OCI-LY7 (cell line): ENCODE data around the gene RASL11A. TPM values are rescaled to one million over a fixed set of nuclear protein-coding genes. Genes with fewer than 3 reads are reported as not detected.
"Not testable (repeated sequence)": the region's sequence is repeated elsewhere in the genome, so short reads cannot be mapped to it uniquely, and the experiment has no call there.

ENCODE experiments used
- BruUV-seq: library from RNA; stranded (reverse); fragments of 400-500 nt; replicated peaks from 2 replicates; lab custom pipeline; 2021; lab: Mats Ljungman, UMichigan
- CTCF ChIA-PET: fragments of 300-600 bp; sonication (Branson Sonifier 250); formaldehyde crosslinking; loops from one replicate; lab custom pipeline; 2022; ENCODE audit warnings: antibody characterized with exemption; ENCODE audit not compliant: unreplicated experiment; lab: Charles Lee
- POLR2A ChIA-PET: fragments of 300-600 bp; sonication (Branson Sonifier 250); formaldehyde crosslinking; loops from one replicate; lab custom pipeline; 2022; ENCODE audit warnings: antibody characterized with exemption; lab: Charles Lee
- DNase-seq: peaks from one replicate; pipeline ENCODE4 v3.0.0-alpha.2; 2015; ENCODE audit warnings: low spot score
- H2AFZ ChIP-seq: fragments of 200-600 bp; sonication (generic), shearing (Covaris generic); 2 replicates; pipeline ENCODE4 v1.6.1; 2014; ENCODE audit warnings: mild to moderate bottlenecking, antibody characterized with exemption, low read length, moderate library complexity
- H3K27ac ChIP-seq: fragments of 200-600 bp; sonication (generic); 2 replicates; pipeline ENCODE4 v1.5.1; 2014; ENCODE audit warnings: mixed run types, low read depth, mild to moderate bottlenecking, moderate library complexity, low read length, inconsistent platforms; ENCODE audit not compliant: poor library complexity, severe bottlenecking
- H3K36me3 ChIP-seq: fragments of 200-600 bp; sonication (generic); 2 replicates; pipeline ENCODE4 v1.6.1; 2014; ENCODE audit warnings: mild to moderate bottlenecking, antibody characterized with exemption, low read length, moderate library complexity, mixed read lengths; ENCODE audit not compliant: insufficient read depth
- H3K4me1 ChIP-seq: fragments of 200-600 bp; sonication (generic); 2 replicates; pipeline ENCODE4 v1.5.1; 2014; ENCODE audit warnings: mild to moderate bottlenecking, low read length; ENCODE audit not compliant: insufficient read depth, poor library complexity, severe bottlenecking
- H3K4me2 ChIP-seq: fragments of 200-600 bp; sonication (generic); 2 replicates; pipeline ENCODE4 v1.6.1; 2014; ENCODE audit warnings: mild to moderate bottlenecking, low read length
- H3K4me3 ChIP-seq: fragments of 200-600 bp; sonication (generic); 2 replicates; pipeline ENCODE4 v1.5.1; 2014; ENCODE audit warnings: mild to moderate bottlenecking, low read depth, low read length; ENCODE audit not compliant: poor library complexity, severe bottlenecking
- H3K79me2 ChIP-seq: fragments of 200-600 bp; sonication (generic); 2 replicates; pipeline ENCODE4 v1.6.1; 2016; ENCODE audit warnings: low read depth, mild to moderate bottlenecking, low read length, moderate library complexity, mixed read lengths; ENCODE audit not compliant: insufficient read depth
- H3K9me2 ChIP-seq: fragments of 200-600 bp; sonication (generic); 2 replicates; pipeline ENCODE4 v1.6.1; 2016; ENCODE audit warnings: mild to moderate bottlenecking, low read length, mixed read lengths; ENCODE audit not compliant: insufficient read depth
- H3K9me3 ChIP-seq: fragments of 200-600 bp; sonication (generic); 2 replicates; pipeline ENCODE4 v1.6.1; 2014; ENCODE audit warnings: mild to moderate bottlenecking, mixed run types, low read length, mixed read lengths
- H4K20me1 ChIP-seq: fragments of 200-600 bp; sonication (generic); 2 replicates; pipeline ENCODE4 v1.6.1; 2014; ENCODE audit warnings: mild to moderate bottlenecking, antibody characterized with exemption, low read length, moderate library complexity, mixed read lengths; ENCODE audit not compliant: insufficient read depth
- EZH2phosphoT487 ChIP-seq: fragments of 200-600 bp; sonication (generic); IDR thresholded peaks from 2 replicates; pipeline ENCODE4 v1.6.1; 2018; ENCODE audit warnings: low read depth, borderline replicate concordance, mild to moderate bottlenecking, mixed run types, antibody characterized with exemption, low read length, moderate library complexity, mixed read lengths
- intact Hi-C: fragments of 100-400 bp; cut with micrococcal nuclease; formaldehyde crosslinking; loops from one replicate; pipeline ENCODE4 v1.10.0; 2022; ENCODE audit not compliant: unreplicated experiment
- total RNA-seq, 2 experiments: library from RNA; depleted of rRNA in 1 of 2; stranded (reverse); fragments of >200 nt in 1 of 2; shearing (Covaris generic) in 1 of 2; gene quantifications; 2 replicates each; pipeline ENCODE4 v1.2.3, GENCODE V29; 2014 to 2022
- TF ChIP-seq, protein P1 (sequence below): fragments of 200-600 bp; sonication (generic); conservative IDR thresholded peaks from 2 replicates; pipeline ENCODE4 v1.5.1; 2014; ENCODE audit warnings: mild to moderate bottlenecking, antibody characterized with exemption, low read length, moderate library complexity, mixed read lengths

The RASL11A gene
- total RNA-seq, 2 experiments from 2014 or later = 1.3 to 2.4 TPM

DNA sequence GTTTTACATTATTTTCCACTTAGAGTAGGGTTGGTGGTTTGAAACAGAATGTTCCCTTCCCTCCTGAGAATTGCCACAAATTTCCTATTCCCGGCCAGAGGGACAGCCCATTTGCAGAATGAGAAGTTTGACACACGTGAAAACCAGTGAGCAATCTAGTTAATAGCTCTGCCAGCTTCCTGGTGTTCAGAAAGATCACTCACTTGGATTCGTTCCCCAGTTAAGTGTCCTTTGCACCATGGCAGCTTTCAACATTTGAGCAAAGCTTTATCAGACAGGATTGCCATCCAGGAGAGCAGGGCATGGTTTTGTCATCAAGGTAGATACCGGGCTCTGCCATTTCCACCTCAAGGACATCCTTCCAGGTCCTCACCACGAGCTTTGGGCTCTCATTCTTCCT is 28.2 kb downstream of the RASL11A start:
- Histone ChIP-seq H3K4me3 (no peak overlapping the region), H3K9me3 (no peaks in the 10 kb centered on the region; the same call in 1 of the 2 replicates), H3K27ac (no peak overlapping the region), H4K20me1 (no peaks in the 10 kb centered on the region), H3K9me2 (no peaks in the 10 kb centered on the region), H3K36me3 (no peaks in the 10 kb centered on the region), H3K4me1 (peaks cover 30% of the 10 kb centered on the region), H3K4me2 (no peak overlapping the region), H2AFZ (no peak overlapping the region), H3K79me2 (no peaks in the 10 kb centered on the region)
- ChIA-PET CTCF (interaction anchor here (1.0 kb wide), 1 partner anchor 11 kb away, joined by 3 read pairs; no protein-coding TSS in a partner anchor), POLR2A (interaction anchor here (1.0 to 1.3 kb wide), 4 partner anchors 12 to 47 kb away, joined by 3 read pairs; no protein-coding TSS in a partner anchor)
- intact Hi-C loops = no loop called here
- no peak for TF ChIP-seq EZH2phosphoT487
- TF ChIP-seq, protein P1, sequence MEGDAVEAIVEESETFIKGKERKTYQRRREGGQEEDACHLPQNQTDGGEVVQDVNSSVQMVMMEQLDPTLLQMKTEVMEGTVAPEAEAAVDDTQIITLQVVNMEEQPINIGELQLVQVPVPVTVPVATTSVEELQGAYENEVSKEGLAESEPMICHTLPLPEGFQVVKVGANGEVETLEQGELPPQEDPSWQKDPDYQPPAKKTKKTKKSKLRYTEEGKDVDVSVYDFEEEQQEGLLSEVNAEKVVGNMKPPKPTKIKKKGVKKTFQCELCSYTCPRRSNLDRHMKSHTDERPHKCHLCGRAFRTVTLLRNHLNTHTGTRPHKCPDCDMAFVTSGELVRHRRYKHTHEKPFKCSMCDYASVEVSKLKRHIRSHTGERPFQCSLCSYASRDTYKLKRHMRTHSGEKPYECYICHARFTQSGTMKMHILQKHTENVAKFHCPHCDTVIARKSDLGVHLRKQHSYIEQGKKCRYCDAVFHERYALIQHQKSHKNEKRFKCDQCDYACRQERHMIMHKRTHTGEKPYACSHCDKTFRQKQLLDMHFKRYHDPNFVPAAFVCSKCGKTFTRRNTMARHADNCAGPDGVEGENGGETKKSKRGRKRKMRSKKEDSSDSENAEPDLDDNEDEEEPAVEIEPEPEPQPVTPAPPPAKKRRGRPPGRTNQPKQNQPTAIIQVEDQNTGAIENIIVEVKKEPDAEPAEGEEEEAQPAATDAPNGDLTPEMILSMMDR = no peak
- no TSS peak for BruUV-seq
- no peak for DNase-seq

DNA sequence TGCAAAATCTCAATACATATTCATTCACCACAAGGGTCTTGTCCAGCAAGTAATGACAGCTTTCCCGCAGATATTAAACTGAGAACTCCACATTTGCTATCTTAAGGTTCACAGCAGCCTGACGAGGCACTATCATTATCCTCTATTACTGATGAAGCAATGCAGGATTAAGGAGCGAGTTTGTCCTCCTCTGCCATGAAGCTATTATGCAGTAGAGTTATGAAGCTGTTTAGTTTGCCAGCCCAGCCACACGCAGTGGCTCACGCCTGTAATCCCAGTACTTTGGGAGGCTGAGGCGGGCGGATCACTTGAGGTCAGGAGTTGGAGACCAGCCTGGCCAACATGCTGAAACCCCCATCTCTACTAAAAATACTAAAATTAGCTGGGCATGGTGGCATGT is 29.8 kb downstream of the RASL11A start:
- intact Hi-C loops, H3K36me3 ChIP-seq, BruUV-seq, H3K9me2 ChIP-seq, H3K27ac ChIP-seq, H3K4me2 ChIP-seq, H2AFZ ChIP-seq, H3K79me2 ChIP-seq, DNase-seq, H4K20me1 ChIP-seq, H3K4me3 ChIP-seq, H3K9me3 ChIP-seq: not testable (repeated sequence)
- ChIA-PET CTCF (interaction anchor here (0.7 kb wide), 1 partner anchor 10 kb away, joined by 3 read pairs; no protein-coding TSS in a partner anchor), POLR2A (interaction anchor here (0.6 to 1.1 kb wide), 5 partner anchors 9 to 309 kb away, joined by 3 to 5 read pairs (median 3); no protein-coding TSS in a partner anchor)
- peaks cover 27% of the 10 kb centered on the region for H3K4me1 ChIP-seq

DNA sequence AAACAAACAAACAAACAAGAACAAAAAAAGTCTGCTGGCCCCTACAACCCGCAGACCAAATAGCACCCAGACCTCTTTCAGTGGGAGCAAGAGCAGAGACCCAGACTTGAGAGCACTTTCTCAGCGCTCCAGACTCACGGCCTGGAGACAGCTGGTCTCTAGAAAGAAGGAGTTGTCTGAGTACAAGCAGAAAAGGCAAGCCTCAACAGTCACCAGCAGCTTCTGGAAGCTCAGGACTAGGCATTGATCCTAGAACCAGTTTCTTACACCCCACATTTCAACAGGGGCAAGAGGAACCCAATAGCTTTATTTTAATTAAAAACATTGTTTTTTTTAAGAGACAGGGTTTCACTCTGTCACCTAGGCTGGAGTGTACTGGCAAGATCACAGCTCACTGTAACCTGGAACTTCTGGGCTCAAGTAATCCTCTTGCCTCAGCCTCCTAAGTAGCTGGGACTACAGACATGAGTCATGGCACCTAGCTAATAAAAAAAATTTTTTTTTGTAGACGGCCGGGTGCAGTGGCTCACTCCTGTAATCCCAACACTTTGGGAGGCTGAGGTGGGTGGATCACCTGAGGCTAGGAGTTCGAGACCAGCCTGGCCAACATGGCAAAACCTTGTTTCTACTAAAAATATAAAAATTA is 30.4 kb downstream of the RASL11A start:
- no peaks in the 10 kb centered on the region for H4K20me1 ChIP-seq
- TF ChIP-seq, protein P1 = no peak
- no peak for TF ChIP-seq EZH2phosphoT487
- intact Hi-C loops = no loop called here
- ChIA-PET CTCF (interaction anchor here (0.7 kb wide), 1 partner anchor 10 kb away, joined by 3 read pairs; no protein-coding TSS in a partner anchor), POLR2A (interaction anchor here (0.6 to 4.9 kb wide), 8 partner anchors 8 to 336 kb away, joined by 3 to 46 read pairs (median 3); no protein-coding TSS in a partner anchor)
- H2AFZ ChIP-seq = no peak overlapping the region
- BruUV-seq = no TSS peak
- no peaks in the 10 kb centered on the region for H3K79me2 ChIP-seq
- no peak overlapping the region for H3K4me3 ChIP-seq
- no peaks in the 10 kb centered on the region for H3K36me3 ChIP-seq
- no peaks in the 10 kb centered on the region for H3K9me2 ChIP-seq
- DNase-seq = no peak
- no peaks in the 10 kb centered on the region; the same call in 1 of the 2 replicates for H3K9me3 ChIP-seq
- H3K4me1 ChIP-seq = peaks cover 30% of the 10 kb centered on the region
- no peak overlapping the region for H3K4me2 ChIP-seq
- H3K27ac ChIP-seq = no peak overlapping the region
